Sigmoid colon (tissue), 7 donors: Measurements from ENCODE around the gene PBX2. TPM values are rescaled to one million over a fixed set of nuclear protein-coding genes. Genes with fewer than 3 reads are reported as not detected.

Experiments used
- DNase-seq: peaks from one replicate; pipeline ENCODE4 v3.0.0-alpha.2; 2019
- H3K27ac ChIP-seq, 4 donors: fragments of 200-600 bp; sonication (generic); one replicate each; pipeline ENCODE4 v1.5.1; 2016 to 2019; ENCODE audit warnings: mild to moderate bottlenecking in 1 of 4
- H3K27me3 ChIP-seq, 3 donors: fragments of 200-600 bp; sonication (generic); one replicate each; pipeline ENCODE4 v1.5.1; 2019; ENCODE audit warnings: mild to moderate bottlenecking in 1 of 3
- H3K36me3 ChIP-seq, 4 donors: fragments of 200-600 bp; sonication (generic); one replicate each; pipeline ENCODE4 v1.5.1; 2016 to 2019
- H3K4me1 ChIP-seq, 4 donors: fragments of 200-600 bp; sonication (generic); one replicate each; pipeline ENCODE4 v1.5.1; 2017 to 2019
- H3K4me3 ChIP-seq, 4 donors: fragments of 200-600 bp; sonication (generic); one replicate each; pipeline ENCODE4 v1.5.1; 2017 to 2019; ENCODE audit warnings: mild to moderate bottlenecking in 2 of 4, moderate library complexity in 1 of 4
- H3K9me3 ChIP-seq, 4 donors: fragments of 200-600 bp in 3 of 4; sonication (generic) in 3 of 4; one replicate each; pipeline versions ENCODE4 v1.5.1 to v1.6.1; 2013 to 2019
- CTCF ChIP-seq, 4 experiments: fragments of 450-650 bp in 3 of 4; fragments of 200-600 bp in 1 of 4; IDR thresholded peaks; one replicate each; pipeline ENCODE4 v1.5.1; 2016 to 2019; ENCODE audit warnings: antibody characterized with exemption in 4 of 4, mild to moderate bottlenecking in 3 of 4, moderate library complexity in 2 of 4
- EP300 ChIP-seq, 4 donors: sonication (generic); formaldehyde crosslinking; IDR thresholded peaks; one replicate each; pipeline ENCODE4 v1.6.1; 2017; ENCODE audit warnings: antibody characterized with exemption in 4 of 4
- POLR2A ChIP-seq, 2 donors: fragments of 450-650 bp; IDR thresholded peaks; one replicate each; pipeline ENCODE4 v1.6.1; 2016; ENCODE audit warnings: antibody characterized with exemption in 2 of 2, mild to moderate bottlenecking in 2 of 2, moderate library complexity in 2 of 2
- POLR2AphosphoS5 ChIP-seq, 4 donors: sonication (generic); formaldehyde crosslinking; IDR thresholded peaks; one replicate each; pipeline ENCODE4 v1.6.1; 2017; ENCODE audit warnings: antibody characterized with exemption in 4 of 4
- WGBS, 2 donors: extraction: QIAGEN DNeasy Blood & Tissue Kit; methylation state at CpG; one replicate each; pipeline ENCODE4 v1.1.7; 2013; 5-methylcytosine and 5-hydroxymethylcytosine counted together
- intact Hi-C: fragments of 100-400 bp; cut with DNase I; formaldehyde crosslinking; loops from one replicate; pipeline ENCODE4 v1.15.1; 2023
- polyA plus RNA-seq, 3 donors: library from polyadenylated mRNA; stranded (reverse); fragments of 200-250 nt; gene quantifications; one replicate each; pipeline ENCODE4 v1.2.3, GENCODE V29; 2013
- total RNA-seq, 4 donors: library from RNA; depleted of rRNA; stranded (reverse); fragments of >200 nt; gene quantifications; one replicate each; pipeline ENCODE4 v1.1.0, GENCODE V29; 2016
- donor health status: healthy with polysubstance abuse.
- donor health status: Bipolar disorder and iron deficiency.
- donor health status: healthy.

Gene PBX2
- total and polyA plus RNA-seq, 7 donors = 16.6 to 67.7 (median 54.2) TPM

GRCh38 chr6:32218167-32218566 is 28.2 kb upstream of the PBX2 start:
- 72 to 77% methylated on average over 7 of the region's 7 CpGs for WGBS, 2 donors
- no peak for DNase-seq
- Histone ChIP-seq H3K27me3 (peaks cover 0 to 5% (median 0%) of the 10 kb centered on the region in 3 donors), H3K36me3 (no peaks in the 10 kb centered on the region), H3K9me3 (no peaks in the 10 kb centered on the region), H3K27ac (no peak overlapping the region), H3K4me3 (no peak overlapping the region), H3K4me1 (no peaks in the 10 kb centered on the region)
- intact Hi-C loops = no loop called here
- TF ChIP-seq CTCF (IDR thresholded peaks at IDR 0.05) (no peak), POLR2AphosphoS5 (IDR thresholded peaks at IDR 0.05) (no peak)

GRCh38 chr6:32216998-32217397 is 27.0 kb upstream of the PBX2 start:
- Histone ChIP-seq H3K4me1 (no peaks in the 10 kb centered on the region), H3K27ac (no peak overlapping the region), H3K27me3 (peaks cover 0 to 5% (median 0%) of the 10 kb centered on the region in 3 donors), H3K9me3 (no peaks in the 10 kb centered on the region), H3K4me3 (no peak overlapping the region), H3K36me3 (no peaks in the 10 kb centered on the region)
- peak; percentile 40 for DNase-seq
- intact Hi-C loops = no loop called here
- WGBS, 2 donors = 92% methylated on average over 11 of the region's 11 CpGs
- no peak for TF ChIP-seq CTCF (IDR thresholded peaks at IDR 0.05)
- TF ChIP-seq POLR2AphosphoS5 (IDR thresholded peaks at IDR 0.05) = no peak
- TF ChIP-seq EP300 (IDR thresholded peaks at IDR 0.05) = no peak
- TF ChIP-seq POLR2A (IDR thresholded peaks at IDR 0.05) = no peak

GRCh38 chr6:32216285-32216684 is 26.3 kb upstream of the PBX2 start:
- DNase-seq = peak; percentile 43
- H3K9me3 ChIP-seq = no peaks in the 10 kb centered on the region
- no peaks in the 10 kb centered on the region for H3K4me1 ChIP-seq
- 73 to 90% methylated on average over 10 of the region's 10 CpGs for WGBS, 2 donors
- no peak overlapping the region for H3K27ac ChIP-seq
- H3K4me3 ChIP-seq = no peak overlapping the region
- H3K36me3 ChIP-seq = no peaks in the 10 kb centered on the region
- peaks cover 0 to 5% (median 0%) of the 10 kb centered on the region in 3 donors for H3K27me3 ChIP-seq
- no peak for TF ChIP-seq POLR2AphosphoS5 (IDR thresholded peaks at IDR 0.05)
- TF ChIP-seq EP300 (IDR thresholded peaks at IDR 0.05) = no peak
- TF ChIP-seq POLR2A (IDR thresholded peaks at IDR 0.05) = no peak
- TF ChIP-seq CTCF (IDR thresholded peaks at IDR 0.05) = no peak
- intact Hi-C loops = no loop called here

DNA sequence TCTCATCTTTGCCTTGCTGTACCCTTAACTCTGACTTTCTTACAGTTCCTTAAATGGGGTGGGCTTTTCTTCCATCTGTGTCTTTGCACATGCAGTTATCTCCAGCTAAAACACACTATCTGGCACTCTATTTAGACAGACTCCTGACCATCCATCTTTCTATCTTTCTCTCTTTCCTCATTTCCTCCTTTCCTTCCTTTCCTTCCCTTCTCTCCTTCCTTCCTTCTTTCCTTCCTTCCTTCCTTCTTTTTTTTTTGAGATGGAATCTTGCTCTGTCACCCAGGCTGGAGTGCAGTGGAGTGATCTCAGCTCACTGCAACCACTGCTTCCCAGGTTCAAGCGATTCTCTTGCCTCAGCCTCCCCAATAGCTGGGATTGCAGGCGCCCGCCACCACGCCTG is 25.6 kb upstream of the PBX2 start:
- Histone ChIP-seq H3K36me3 (no peaks in the 10 kb centered on the region), H3K27me3 (peaks cover 0 to under 1% (median 0%) of the 10 kb centered on the region in 3 donors), H3K9me3 (no peaks in the 10 kb centered on the region), H3K4me3 (no peak overlapping the region), H3K4me1 (no peaks in the 10 kb centered on the region), H3K27ac (no peak overlapping the region)
- 92 to 98% methylated on average over 4 of the region's 4 CpGs for WGBS, 2 donors
- TF ChIP-seq POLR2AphosphoS5 (IDR thresholded peaks at IDR 0.05) = no peak
- TF ChIP-seq CTCF (IDR thresholded peaks at IDR 0.05) = no peak
- no peak for TF ChIP-seq POLR2A (IDR thresholded peaks at IDR 0.05)
- no peak for DNase-seq
- intact Hi-C loops = no loop called here

- intact Hi-C loops = no loop called here
- Histone ChIP-seq H3K9me3 (no peaks in the 10 kb centered on the region), H3K4me1 (no peaks in the 10 kb centered on the region), H3K4me3 (no peak overlapping the region), H3K27me3 (no peaks in the 10 kb centered on the region), H3K36me3 (no peaks in the 10 kb centered on the region), H3K27ac (no peak overlapping the region)
- no peak for DNase-seq
- 73 to 77% methylated on average over 3 of the region's 3 CpGs for WGBS, 2 donors
- TF ChIP-seq POLR2A (IDR thresholded peaks at IDR 0.05) (no peak), CTCF (IDR thresholded peaks at IDR 0.05) (no peak), POLR2AphosphoS5 (IDR thresholded peaks at IDR 0.05) (no peak)
Measured at GRCh38 chr6:32214126-32214525, 24.1 kb upstream of the PBX2 start.
